Stimulated activated CD8-positive, alpha-beta memory T cell treated with anti-CD3 and anti-CD28 coated beads, Interleukin-15, amount 100 ng/mL, for 1 hour (primary cell): ENCODE measurements around the gene SMARCA4.
"Not testable (repeated sequence)": the region's sequence is repeated elsewhere in the genome, so short reads cannot be mapped to it uniquely, and the experiment has no call there.

Source experiments
- DNase-seq: peaks from one replicate; pipeline ENCODE4 v3.0.0-alpha.2; 2020; ENCODE audit warnings: low read depth

SMARCA4 gene

DNA sequence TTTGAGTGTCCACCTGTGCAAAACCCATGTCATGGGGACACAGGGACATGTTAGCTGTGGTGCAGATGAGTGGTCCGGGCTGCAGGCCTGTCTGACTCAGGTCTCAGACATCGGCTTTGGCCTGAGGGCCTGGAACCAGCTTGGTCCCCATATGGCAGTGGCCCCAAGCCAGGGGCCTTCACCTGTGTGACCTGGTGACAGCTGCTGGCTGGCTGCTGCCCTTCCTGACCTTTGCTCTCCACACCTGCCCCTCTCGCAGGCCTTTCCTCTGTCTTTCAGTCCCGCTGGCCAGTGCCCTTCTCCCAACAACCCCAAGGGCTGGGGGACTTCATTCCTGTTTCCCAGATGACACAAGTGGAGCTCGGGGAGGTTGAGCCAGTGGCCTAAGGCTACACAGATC lies 105.5 kb downstream of the SMARCA4 start:
- DNase-seq, result no peak

DNA sequence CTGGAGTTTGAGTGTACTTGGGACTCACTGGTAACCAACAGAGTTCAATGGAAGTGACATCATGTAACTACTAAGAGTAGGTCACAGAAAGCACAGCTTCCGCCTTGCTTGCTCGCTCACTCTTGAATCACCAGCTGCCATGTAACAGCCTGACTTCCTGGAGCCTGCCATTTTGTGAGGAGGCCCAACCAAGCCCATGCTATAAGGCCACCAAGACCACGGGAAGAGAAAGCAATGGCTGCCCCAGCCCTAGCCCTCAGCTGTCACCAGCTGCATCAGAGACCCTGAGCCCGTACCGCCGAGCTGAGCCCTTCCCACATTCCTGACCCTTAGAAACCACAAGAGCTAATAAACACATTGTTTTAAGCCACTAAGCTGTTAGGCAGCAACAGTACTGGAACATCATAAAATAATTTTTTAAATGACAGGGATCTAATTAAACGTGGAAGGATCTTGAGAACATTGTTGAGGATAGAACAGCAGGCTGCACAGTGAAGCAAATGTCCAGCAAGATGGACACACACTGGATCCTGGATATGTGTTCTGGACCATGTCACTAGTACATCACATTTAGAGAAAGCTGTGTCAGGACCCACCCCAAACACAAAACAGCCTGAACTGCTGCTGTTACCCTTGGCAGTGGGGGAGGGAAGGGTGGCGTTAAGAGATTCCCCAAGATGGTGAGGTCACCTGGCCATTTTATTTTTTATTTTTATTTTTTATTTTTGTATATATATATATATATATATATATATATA lies 106.7 kb downstream of the SMARCA4 start:
- DNase-seq, result no peak

DNA sequence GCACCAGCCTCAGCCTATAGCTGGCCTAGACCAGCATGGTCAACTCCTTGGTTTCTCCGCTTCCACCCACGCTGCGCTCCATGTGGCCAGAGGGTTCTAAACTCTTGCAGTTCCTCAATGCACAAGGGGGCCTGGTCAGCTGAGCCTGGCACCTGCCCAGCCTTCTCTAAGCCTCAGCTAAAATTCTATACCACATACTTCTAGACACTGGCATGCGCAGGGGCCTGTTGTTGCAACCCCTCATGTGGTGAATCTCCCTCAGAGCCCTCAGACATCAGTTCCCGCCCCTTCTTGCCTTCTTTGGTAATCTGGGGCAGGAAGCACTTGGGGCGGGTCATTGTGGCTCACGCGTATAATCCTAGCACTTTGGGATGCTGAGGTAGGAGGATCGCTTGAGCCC lies 108.7 kb downstream of the SMARCA4 start:
- DNase-seq, result no peak

DNA sequence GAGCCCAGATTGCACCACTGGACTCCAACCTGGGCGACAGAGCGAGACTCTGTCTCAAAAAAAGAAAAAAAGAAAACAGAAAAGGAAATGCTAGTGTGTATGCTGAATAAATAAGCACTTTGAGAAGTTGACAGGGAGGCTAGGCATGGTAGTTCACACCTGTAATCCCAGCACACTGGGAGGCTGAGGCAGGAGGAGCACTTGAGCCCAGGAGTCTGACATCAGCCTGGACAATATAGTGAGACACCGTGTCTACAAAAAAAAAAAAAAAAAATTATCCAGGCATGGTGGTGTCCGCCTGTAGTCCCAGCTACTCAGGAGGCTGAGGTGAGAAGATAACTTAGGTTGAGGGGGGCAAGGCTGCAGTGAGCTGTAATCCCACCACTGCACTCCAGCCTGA lies 109.3 kb downstream of the SMARCA4 start:
- DNase-seq, result no peak

DNA sequence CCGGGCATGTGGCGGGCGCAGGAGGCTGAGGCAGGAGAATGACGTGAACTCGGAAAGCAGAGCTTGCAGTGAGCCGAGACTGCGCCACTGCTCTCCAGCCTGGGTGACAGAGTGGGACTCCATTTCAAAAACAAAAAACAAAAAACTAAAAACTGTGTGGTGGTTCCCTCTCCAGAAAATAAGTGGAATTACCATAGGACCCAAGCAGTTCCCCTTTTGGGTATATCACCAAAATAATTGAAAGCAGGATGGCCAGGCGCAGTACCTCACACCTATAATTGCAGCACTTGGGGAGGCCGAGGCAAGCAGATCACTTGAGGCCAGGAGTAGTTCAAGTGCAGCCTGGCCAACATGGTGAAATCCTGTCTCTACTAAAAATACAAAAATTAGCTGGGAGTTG lies 112.7 kb downstream of the SMARCA4 start:
- DNase-seq, result no peak

DNA sequence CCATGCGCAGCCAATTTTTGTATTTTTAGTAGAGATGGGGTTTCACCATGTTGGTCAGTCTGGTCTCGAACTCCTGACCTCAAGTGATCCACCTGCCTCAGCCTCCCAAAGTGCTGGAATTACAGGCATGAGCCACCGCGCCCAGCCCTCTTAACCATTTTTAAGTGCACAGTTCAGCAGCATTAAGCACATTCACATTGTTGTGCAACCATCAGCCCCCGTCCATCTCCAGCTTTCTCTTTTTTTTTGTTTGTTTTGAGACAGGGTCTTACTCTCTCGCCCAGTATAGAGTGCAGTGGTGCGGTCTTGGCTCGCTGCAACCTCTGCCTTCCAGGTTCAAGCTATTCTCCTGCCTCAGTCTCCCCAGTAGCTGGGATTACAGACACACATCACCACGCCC lies 116.0 kb downstream of the SMARCA4 start:
- not testable (repeated sequence) for DNase-seq

DNA sequence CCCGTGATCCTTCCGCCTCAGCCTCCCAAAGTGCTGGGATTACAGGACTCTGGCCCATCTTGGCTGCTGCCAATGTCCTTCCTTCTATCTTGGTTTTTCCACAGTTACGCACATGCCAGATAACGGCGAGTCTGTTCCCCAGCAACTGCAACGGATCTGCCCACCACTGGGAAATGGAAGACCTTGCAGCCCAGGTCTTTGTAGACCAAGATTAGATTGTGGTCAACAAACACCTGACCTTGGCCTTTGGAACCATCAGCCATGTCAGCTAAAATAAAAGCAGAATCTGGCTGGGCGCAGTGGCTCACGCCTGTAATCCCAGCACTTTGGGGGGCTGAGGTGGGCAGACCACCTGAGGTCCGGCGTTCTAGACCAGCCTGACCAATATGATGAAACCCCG lies 118.1 kb downstream of the SMARCA4 start:
- no peak for DNase-seq

DNA sequence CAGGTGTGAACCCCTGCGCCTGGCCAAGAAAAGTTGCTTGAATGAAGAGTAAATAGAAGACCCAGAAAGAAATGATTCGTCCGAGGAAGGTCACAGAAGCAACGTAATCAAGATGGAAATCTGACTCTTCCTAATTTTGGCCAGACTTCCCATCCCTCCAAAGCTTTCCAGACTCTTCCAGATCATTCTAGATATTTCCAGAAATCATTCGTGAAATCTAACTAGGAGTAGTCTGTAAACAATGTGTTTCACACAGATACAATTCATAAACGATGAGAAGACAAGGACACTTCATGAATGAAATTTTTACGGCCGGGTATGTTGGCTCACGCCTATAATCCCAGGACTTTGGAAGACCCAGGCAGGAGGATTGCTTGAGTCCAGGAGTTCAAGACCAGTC lies 119.2 kb downstream of the SMARCA4 start:
- no peak for DNase-seq

DNA sequence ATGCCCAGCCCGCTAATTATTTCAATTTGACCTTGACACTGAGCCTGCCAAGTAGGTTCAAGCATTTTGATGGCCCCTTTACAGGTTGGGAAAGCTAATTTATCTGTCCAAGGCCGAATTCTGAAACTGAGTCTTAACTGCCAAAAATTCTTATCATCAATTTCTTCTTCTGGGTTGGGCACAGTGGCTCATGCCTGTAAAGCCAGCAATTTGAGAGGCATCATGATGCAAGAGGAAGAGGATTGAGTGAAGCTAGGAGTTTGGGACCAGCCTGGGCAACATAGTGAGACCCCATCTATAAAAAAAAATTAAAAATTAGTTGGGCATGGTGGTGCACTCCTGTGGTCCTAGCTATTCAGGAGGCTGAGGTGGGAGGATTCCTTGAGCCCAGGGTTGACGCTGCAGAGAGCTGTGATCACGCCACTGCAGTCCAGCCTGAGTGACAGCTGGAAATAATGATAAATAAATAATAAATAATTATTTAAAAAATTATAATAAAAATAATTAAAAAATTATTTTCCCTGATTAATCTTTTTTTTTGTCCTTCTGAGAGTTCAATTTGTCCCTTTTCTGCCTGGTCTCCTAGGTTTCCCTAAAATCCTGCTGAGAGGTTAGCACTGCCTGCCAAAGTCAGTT lies 127.2 kb downstream of the SMARCA4 start:
- no peak for DNase-seq

DNA sequence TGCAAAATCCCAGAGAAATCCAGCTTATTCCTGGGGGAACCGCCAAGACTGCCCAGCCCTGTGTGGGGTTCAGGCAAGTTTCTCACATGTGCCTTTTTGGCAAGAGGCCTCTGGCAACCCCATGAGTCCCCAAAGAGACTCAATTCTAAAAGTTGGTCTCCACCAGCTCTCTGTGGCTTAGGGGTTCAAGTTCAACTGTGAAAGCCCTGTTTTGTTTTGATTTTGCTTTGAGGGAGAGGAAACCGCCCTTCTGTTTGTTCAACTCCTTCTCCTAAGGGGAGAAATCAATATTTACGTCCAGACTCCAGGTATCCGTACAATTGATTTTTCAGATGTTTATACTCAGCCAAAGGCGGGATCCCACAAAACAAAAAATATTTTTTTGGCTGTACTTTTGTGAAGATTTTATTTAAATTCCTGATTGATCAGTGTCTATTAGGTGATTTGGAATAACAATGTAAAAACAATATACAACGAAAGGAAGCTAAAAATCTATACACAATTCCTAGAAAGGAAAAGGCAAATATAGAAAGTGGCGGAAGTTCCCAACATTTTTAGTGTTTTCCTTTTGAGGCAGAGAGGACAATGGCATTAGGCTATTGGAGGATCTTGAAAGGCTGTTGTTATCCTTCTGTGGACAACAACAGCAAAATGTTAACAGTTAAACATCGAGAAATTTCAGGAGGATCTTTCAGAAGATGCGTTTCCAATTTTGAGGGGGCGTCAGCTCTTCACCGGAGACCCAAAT lies 127.8 kb downstream of the SMARCA4 start:
- no peak for DNase-seq

DNA sequence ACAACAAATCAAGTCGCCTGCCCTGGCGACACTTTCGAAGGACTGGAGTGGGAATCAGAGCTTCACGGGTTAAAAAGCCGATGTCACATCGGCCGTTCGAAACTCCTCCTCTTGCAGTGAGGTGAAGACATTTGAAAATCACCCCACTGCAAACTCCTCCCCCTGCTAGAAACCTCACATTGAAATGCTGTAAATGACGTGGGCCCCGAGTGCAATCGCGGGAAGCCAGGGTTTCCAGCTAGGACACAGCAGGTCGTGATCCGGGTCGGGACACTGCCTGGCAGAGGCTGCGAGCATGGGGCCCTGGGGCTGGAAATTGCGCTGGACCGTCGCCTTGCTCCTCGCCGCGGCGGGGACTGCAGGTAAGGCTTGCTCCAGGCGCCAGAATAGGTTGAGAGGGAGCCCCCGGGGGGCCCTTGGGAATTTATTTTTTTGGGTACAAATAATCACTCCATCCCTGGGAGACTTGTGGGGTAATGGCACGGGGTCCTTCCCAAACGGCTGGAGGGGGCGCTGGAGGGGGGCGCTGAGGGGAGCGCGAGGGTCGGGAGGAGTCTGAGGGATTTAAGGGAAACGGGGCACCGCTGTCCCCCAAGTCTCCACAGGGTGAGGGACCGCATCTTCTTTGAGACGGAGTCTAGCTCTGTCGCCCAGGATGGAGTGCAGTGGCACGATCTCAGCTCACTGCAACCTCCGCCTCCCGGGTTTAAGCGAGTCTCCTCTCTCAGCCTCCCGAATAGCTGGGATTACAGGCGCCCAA lies 128.6 kb downstream of the SMARCA4 start, which contains the start of gene LDLR:
Gene LDLR, plus strand, starts transcription at position 210 of the 760 bp plus-strand sequence. Its CDS starts 86 bp downstream, at position 296.
- no peak for DNase-seq

DNA sequence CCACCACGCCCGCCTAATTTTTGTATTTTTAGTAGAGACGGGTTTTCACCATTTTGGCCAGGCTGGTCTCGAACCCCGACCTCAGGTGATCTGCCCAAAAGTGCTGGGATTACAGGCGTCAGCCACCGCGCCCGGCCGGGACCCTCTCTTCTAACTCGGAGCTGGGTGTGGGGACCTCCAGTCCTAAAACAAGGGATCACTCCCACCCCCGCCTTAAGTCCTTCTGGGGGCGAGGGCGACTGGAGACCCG lies 129.1 kb downstream of the SMARCA4 start:
- not testable (repeated sequence) for DNase-seq

DNA sequence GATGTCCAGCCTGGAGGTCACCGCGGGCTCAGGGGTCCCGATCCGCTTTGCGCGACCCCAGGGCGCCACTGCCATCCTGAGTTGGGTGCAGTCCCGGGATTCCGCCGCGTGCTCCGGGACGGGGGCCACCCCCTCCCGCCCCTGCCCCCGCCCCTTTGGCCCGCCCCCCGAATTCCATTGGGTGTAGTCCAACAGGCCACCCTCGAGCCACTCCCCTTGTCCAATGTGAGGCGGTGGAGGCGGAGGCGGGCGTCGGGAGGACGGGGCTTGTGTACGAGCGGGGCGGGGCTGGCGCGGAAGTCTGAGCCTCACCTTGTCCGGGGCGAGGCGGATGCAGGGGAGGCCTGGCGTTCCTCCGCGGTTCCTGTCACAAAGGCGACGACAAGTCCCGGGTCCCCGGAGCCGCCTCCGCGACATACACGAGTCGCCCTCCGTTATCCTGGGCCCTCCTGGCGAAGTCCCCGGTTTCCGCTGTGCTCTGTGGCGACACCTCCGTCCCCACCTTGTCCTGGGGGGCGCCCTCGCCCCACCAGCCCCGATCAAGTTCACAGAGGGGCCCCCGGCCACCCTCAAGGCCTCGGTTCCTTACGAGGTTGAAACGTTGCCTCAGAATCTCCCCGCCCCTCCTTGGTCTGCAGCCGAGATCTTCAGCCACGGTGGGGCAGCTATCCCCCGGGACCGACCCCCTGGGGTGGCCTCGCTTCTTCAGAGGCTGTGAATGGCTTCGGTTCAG lies 129.6 kb downstream of the SMARCA4 start:
- peak; percentile 93 for DNase-seq

DNA sequence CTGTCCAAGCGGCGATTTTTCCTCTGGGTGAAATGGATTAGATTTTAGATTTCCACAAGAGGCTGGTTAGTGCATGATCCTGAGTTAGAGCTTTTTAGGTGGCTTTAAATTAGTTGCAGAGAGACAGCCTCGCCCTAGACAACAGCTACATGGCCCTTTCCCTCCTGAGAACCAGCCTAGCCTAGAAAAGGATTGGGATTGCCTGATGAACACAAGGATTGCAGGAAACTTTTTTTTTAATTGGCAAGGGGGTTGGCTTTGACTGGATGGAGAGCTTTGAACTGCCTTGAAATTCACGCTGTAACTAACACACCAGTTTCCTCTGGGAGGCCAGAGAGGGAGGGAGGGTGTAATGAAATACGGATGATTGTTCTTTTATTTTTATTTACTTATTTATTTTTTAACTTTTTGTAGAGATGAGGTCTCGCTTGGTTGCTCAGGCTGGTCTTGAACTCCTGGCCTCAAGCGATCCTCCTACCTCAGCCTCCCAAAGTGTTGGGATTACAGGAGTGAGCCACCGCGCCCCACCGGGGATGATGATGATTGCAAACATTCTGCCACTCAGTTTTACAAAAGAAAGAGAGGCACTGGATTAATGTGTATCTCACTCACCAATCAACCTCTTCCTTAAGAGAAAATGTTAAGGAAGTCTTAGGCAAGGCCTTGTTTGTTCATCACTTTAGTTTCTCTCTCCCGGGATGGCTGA lies 130.3 kb downstream of the SMARCA4 start:
- no peak for DNase-seq

DNA sequence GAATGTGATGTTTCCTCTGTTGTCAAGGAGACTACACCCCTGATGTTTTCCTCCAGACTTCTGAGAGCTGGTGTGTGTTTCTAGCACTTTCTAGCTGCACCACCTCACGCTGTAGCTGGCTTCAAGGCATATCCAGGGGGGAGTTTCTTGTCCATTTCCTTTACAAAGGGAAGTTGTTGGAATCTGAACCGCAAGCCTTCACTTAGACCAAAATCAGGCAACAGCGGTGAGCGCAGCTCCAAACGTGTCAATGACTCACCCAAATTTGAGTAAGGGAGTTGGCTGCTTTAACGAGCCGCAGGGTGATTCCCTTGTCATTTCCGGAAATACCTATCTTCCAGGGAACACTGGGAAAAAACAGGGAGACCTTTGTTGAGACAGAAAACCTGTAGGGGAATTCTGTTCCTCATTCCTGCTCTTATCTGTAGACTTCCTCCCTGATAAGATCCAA lies 130.9 kb downstream of the SMARCA4 start:
- DNase-seq, result no peak

DNA sequence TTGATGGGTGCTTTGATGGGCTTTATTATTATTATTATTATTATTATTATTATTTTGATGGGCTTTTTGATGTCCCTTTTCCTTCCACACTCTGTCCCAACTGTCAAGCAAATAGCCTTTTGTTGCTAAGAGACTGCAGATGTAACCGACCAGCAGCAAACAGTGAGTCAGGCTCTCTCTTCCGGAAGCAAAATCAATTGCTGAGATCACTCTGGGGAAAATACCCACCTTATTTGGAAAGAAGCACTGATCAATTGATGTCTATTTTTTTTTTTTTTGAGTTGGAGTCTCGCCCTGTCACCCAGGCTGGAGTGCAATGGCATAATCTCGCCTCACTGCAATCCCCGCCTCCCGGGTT lies 131.3 kb downstream of the SMARCA4 start:
- DNase-seq, result no peak

DNA sequence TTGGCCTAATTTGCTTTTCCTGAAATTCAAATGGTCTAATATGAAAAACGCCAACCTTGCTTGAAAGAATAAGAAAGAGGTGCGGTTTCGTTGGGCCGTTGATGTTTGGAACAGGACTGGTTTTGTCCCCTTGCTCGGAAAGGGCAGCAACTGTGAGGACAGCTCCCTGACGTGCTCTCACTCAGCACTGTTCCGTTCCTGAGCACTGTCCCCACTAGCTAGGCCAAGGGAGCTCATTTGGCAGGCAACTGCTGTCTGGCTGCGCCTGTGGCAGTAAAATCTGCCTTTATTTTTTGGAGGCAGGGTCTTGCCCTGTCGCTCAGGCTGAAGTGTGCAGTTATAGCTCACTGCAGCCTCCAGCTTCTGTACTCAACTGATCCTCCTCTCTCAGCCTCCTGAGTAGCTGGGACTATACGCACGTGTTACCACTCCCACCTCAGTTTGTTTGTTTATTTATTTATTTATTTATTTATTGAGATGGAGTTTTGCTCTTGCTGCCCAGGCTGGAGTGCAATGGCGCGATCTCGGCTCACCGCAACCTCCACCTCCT lies 132.9 kb downstream of the SMARCA4 start:
- DNase-seq, result no peak

DNA sequence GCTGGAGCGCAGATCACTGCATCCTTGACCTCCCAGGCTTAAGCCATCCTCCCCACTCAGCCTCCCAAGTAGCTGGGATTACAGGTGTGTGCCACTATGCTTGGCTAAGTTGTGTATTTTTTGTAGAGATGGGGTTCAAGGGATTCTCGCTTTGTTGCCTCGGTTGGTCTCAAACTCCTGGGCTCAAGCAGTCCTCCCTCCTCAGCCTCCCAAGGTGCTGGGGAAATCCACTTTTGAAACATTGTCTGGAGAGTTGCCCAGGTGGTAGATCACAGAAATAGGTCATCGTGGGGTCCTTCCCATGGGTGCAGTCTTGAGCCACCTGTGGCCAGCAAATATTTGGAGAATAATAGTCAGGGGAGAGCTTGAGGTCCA lies 133.7 kb downstream of the SMARCA4 start:
- no peak for DNase-seq

DNA sequence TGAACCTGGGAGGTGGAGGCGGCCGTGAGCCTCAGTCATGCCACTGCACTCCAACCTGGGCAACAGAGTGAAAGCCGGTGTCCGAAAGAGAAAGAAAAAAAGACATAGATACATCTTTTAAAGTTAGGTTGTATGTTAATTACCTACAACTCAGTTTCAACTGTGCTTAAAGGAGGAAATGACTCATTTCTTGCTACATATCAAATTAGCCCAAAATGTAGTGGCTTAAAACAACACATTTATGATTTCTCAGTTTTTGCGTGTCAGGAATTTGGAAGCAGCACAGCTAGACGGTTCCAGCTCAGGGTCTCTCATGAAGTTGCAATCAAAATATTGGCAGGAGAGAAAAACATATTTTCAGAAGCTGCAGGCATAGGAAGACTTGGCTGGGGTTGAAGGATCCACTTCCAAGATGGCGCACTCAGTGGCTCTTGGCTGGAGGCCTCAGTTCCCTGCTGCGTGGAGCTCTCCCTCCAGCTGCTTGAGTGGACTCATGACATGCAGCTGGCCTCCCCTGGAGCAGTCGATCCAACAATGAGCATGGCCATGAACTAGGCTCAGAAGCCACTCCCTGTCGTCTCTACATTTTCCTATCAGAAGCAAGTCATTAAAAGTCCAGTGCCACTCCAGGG lies 135.5 kb downstream of the SMARCA4 start:
- DNase-seq, result no peak

DNA sequence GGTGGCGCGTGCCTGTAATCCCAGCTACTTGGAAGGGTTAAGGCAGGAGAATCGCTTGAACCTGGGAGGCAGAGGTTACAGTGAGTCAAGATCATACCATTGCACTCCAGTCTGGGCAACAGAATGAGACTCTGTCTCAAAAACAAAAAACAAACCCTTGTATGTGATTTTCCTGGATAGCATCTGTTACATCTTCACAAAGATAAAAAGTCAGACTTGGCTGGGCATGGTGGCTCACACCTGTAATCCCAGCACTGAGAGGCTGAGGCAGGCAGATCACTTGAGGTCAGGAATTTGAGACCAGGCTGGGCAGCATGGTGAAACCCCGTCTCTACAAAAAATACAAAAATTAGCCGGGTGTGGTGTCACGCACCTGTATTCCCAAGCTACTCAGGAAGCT lies 136.5 kb downstream of the SMARCA4 start:
- DNase-seq, result not testable (repeated sequence)

DNA sequence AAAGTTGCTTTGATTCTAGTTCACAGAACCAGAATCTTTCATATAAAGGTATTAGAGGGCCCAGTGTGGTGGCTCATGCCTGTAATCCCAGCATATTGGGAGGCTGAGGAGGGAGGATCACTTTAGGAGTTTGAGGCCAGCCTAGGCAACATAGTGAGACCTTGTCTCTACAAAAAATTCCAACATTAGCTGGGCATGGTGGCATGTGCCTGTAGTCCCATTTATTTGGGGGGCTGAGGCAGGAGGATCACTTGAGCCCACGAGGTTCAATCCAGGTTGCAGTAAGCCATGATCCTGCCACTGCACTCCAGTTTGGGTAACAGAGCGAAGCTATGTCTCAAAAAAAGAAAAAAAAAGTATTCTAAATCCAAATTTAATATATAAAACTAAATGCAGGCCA lies 137.5 kb downstream of the SMARCA4 start:
- no peak for DNase-seq
